Caco-2 (cell line): ENCODE measurements around the gene TUBA1A. TPM values are rescaled to one million over a fixed set of nuclear protein-coding genes. Genes with fewer than 3 reads are reported as not detected.

Source experiments
- BruUV-seq: library from RNA; stranded (reverse); fragments of 400-500 nt; replicated peaks from 2 replicates; lab custom pipeline; 2021; lab: Mats Ljungman, UMichigan
- CTCF ChIA-PET: fragments of 300-600 bp; sonication (Branson Sonifier 250); formaldehyde crosslinking; loops from one replicate; lab custom pipeline; 2022; ENCODE audit warnings: antibody characterized with exemption; lab: Charles Lee
- POLR2A ChIA-PET: fragments of 300-600 bp; sonication (Branson Sonifier 250); formaldehyde crosslinking; loops from one replicate; lab custom pipeline; 2022; ENCODE audit warnings: antibody characterized with exemption; lab: Charles Lee
- DNase-seq, 2 experiments: peaks; one replicate each; pipeline versions ENCODE4 v3.0.0 to v3.0.0-alpha.2; 2020 to 2022
- H3K27me3 ChIP-seq: replicated peaks from 2 replicates; pipeline ENCODE4 v1.6.0; 2011; ENCODE audit warnings: low read length; ENCODE audit not compliant: control insufficient read depth, insufficient read depth
- H3K36me3 ChIP-seq: 2 replicates; pipeline ENCODE4 v1.5.1; 2011; ENCODE audit warnings: low read length; ENCODE audit not compliant: control insufficient read depth, insufficient read depth
- H3K4me1 ChIP-seq: fragments of 250-450 bp; sonication (Bioruptor Pico); 2 replicates; pipeline ENCODE4 v1.5.1; 2020; ENCODE audit warnings: mild to moderate bottlenecking
- H3K4me3 ChIP-seq: 2 replicates; pipeline ENCODE4 v1.5.1; 2011; ENCODE audit warnings: low read depth, mild to moderate bottlenecking, control low read depth, low read length
- H3K9me3 ChIP-seq: fragments of 250-450 bp; sonication (Bioruptor Pico); 2 replicates; pipeline ENCODE4 v1.5.1; 2020; ENCODE audit warnings: mild to moderate bottlenecking, moderate library complexity
- H3K27ac Mint-ChIP-seq: one replicate; pipeline ENCODE4 v1.8.0; 2022; ENCODE audit warnings: mixed read lengths; ENCODE audit not compliant: unreplicated experiment
- H3K27me3 Mint-ChIP-seq: one replicate; pipeline ENCODE4 v1.8.0; 2022; ENCODE audit warnings: mixed read lengths; ENCODE audit not compliant: insufficient read depth, unreplicated experiment
- H3K36me3 Mint-ChIP-seq: one replicate; pipeline ENCODE4 v1.8.0; 2022; ENCODE audit warnings: mild to moderate bottlenecking, mixed read lengths; ENCODE audit not compliant: insufficient read depth, unreplicated experiment
- H3K4me1 Mint-ChIP-seq: one replicate; pipeline ENCODE4 v1.8.0; 2022; ENCODE audit warnings: low read depth, mixed read lengths; ENCODE audit not compliant: unreplicated experiment
- H3K4me3 Mint-ChIP-seq: one replicate; pipeline ENCODE4 v1.8.0; 2022; ENCODE audit warnings: mild to moderate bottlenecking, moderate library complexity, mixed read lengths; ENCODE audit not compliant: unreplicated experiment
- H3K9me3 Mint-ChIP-seq: one replicate; pipeline ENCODE4 v1.8.0; 2022; ENCODE audit warnings: mixed read lengths; ENCODE audit not compliant: unreplicated experiment
- intact Hi-C: fragments of 100-400 bp; cut with micrococcal nuclease; formaldehyde crosslinking; loops from one replicate; pipeline ENCODE4 v1.10.0; 2022; ENCODE audit not compliant: unreplicated experiment
- total RNA-seq: library from RNA; stranded (reverse); gene quantifications from 2 replicates; pipeline ENCODE4 v1.2.3, GENCODE V29; 2022
- TF ChIP-seq, protein P1 (sequence below), 2 experiments: fragments of 200-600 bp in 1 of 2; IDR thresholded peaks; 1 replicate in 1 of 2; 2 replicates in 1 of 2; pipeline versions ENCODE4 v1.5.1 to v1.8.0; 2011 to 2022; ENCODE audit warnings: antibody characterized with exemption in 1 of 2, control low read depth in 1 of 2, inconsistent platforms in 1 of 2, low read depth in 1 of 2, low read length in 1 of 2, mild to moderate bottlenecking in 1 of 2, moderate library complexity in 1 of 2; ENCODE audit not compliant: insufficient read depth in 1 of 2, severe bottlenecking in 1 of 2, unreplicated experiment in 1 of 2

TUBA1A gene
- total RNA-seq, 1 experiment from 2014 or later = 9.1 TPM

DNA sequence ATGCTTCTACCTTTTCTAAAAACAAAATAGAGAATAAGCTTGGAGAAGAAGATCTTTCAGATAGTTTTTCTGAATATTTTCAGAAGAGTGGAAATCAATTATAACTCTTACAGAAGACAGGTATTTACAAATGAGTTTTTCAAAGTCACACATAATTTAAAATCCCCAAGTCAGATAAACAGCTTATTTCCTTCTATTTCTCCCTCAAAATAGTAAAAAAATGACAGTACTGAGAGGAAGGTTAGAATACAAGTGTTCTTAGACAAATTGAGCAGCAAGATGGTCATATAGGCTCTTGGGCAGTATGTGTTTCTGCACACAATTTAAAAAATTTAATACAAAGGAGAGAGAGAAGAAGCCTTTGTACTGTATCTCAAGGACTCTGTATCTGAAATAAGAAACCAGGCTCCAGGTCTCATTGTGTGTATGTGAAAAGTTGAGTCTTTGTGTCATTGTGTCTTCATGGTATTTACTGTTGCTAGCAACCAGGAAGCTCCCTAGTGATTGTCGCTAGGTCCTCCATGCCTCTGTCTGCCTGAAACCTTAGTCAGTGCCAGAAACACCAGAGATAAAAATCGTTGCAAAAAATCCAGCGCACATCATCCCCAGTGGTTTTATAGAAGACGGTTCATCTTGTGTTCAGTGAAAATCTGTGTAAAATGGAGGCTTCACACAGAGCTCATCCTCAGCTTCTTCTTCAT, 12.9 kb upstream of the TUBA1A start:
- no peaks in the 10 kb centered on the region for H3K36me3 ChIP-seq
- no TSS peak for BruUV-seq
- ChIA-PET CTCF (interaction anchor here (0.6 kb wide), 1 partner anchor 33 kb away, joined by 3 read pairs; no protein-coding TSS in a partner anchor), POLR2A (no interaction called here)
- H3K27me3 ChIP-seq = no peaks in the 10 kb centered on the region
- H3K4me3 ChIP-seq = no peak overlapping the region
- no peaks in the 10 kb centered on the region for H3K9me3 ChIP-seq
- DNase-seq = peak in 1 of 2 experiments; percentile 14
- H3K27me3 Mint-ChIP-seq = peaks cover 13% of the 10 kb centered on the region
- H3K4me3 Mint-ChIP-seq = no peak overlapping the region
- H3K4me1 ChIP-seq = no peaks in the 10 kb centered on the region
- no peaks in the 10 kb centered on the region for H3K9me3 Mint-ChIP-seq
- intact Hi-C loops = no loop called here
- TF ChIP-seq, protein P1, sequence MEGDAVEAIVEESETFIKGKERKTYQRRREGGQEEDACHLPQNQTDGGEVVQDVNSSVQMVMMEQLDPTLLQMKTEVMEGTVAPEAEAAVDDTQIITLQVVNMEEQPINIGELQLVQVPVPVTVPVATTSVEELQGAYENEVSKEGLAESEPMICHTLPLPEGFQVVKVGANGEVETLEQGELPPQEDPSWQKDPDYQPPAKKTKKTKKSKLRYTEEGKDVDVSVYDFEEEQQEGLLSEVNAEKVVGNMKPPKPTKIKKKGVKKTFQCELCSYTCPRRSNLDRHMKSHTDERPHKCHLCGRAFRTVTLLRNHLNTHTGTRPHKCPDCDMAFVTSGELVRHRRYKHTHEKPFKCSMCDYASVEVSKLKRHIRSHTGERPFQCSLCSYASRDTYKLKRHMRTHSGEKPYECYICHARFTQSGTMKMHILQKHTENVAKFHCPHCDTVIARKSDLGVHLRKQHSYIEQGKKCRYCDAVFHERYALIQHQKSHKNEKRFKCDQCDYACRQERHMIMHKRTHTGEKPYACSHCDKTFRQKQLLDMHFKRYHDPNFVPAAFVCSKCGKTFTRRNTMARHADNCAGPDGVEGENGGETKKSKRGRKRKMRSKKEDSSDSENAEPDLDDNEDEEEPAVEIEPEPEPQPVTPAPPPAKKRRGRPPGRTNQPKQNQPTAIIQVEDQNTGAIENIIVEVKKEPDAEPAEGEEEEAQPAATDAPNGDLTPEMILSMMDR (IDR thresholded peaks at IDR 0.05; ENCODE audit: insufficient read depth in 1 of 2, low read depth in 1 of 2, low read length in 1 of 2, severe bottlenecking in 1 of 2, unreplicated experiment in 1 of 2) = no peak
- no peaks in the 10 kb centered on the region for H3K36me3 Mint-ChIP-seq
- H3K4me1 Mint-ChIP-seq = peaks cover 6% of the 10 kb centered on the region
- H3K27ac Mint-ChIP-seq = no peak overlapping the region

DNA sequence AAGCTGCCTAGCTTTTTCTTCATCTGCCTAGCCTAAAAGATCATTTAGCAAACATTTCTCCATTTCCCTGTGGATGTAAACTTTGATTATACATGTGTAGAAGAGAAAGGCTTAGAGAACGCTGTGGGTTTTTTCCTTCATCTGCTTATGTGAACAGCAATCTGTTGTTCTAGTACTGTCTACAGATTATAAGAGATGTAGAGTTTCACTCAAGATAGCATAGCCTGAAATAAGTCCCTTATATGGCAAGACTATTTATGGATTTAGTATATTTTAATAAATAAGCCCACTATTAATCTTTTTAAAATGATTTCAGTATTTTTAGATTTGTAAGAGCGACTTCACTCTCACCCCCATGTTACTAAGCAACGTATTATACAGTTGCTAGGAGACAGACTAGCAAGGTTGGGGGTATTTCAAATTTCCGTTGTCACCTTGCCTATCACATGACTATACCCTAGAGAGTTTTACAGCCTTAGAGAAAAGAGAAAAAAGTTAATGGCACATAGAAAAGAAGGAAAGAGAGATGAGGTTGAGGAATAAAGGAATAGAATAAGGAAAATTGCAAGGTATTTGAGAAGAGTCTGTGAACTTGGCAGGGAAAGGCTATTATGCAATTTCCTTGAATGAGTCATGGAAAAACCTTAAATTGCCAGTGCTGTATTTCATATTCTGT, 12.2 kb upstream of the TUBA1A start:
- Histone ChIP-seq H3K9me3 (no peaks in the 10 kb centered on the region), H3K4me3 (no peak overlapping the region), H3K27me3 (no peaks in the 10 kb centered on the region), H3K4me1 (no peaks in the 10 kb centered on the region), H3K36me3 (no peaks in the 10 kb centered on the region)
- CTCF ChIA-PET = interaction anchor here (0.7 kb wide), 1 partner anchor 48 kb away, joined by 5 read pairs; no protein-coding TSS in a partner anchor
- DNase-seq = no peak
- POLR2A ChIA-PET = no interaction called here
- no TSS peak for BruUV-seq
- H3K36me3 Mint-ChIP-seq = no peaks in the 10 kb centered on the region
- intact Hi-C loops = no loop called here
- peaks cover 13% of the 10 kb centered on the region for H3K27me3 Mint-ChIP-seq
- TF ChIP-seq, protein P1 (IDR thresholded peaks at IDR 0.05; ENCODE audit: insufficient read depth in 1 of 2, low read depth in 1 of 2, low read length in 1 of 2, severe bottlenecking in 1 of 2, unreplicated experiment in 1 of 2) = no peak
- H3K4me3 Mint-ChIP-seq = no peak overlapping the region
- H3K4me1 Mint-ChIP-seq = peaks cover 6% of the 10 kb centered on the region
- H3K27ac Mint-ChIP-seq = no peak overlapping the region
- H3K9me3 Mint-ChIP-seq = no peaks in the 10 kb centered on the region

DNA sequence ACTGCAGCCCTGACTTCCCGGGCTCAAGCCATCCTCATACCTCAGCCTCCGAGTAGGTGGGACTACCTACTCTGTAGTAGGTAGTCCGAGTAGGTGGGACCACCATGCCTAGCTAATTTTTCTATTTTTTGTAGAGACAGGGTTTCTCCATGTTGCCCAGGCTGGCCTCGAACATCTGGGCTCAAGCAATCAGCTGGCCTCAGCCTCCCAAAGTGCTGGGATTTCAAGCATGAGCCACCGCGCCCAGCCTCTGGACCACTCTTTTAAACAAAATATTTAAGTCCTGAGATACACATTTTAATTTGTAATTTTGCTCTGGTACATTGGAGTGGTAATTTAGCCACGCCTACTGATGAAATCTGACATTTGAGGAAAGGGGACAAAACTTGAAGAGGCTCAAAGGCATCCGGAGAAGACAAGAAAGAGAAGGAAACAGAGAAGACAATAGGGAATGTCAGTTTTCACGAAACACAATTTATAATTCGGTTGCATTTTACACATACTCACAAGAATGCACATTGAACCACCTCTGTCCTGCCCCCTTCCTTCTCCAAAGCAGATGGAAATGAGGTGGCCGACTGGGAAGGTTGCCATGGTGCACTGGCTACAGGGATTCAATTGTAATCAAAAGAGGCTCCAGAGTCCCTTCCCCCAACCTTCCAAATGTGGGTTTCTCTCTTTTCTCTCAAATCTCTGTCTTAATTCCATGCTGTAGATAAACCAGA, 9.7 kb upstream of the TUBA1A start:
- POLR2A ChIA-PET = no interaction called here
- no peak overlapping the region for H3K4me3 Mint-ChIP-seq

More for the DNA sequence above, 9.7 kb upstream of the TUBA1A start:
- Histone ChIP-seq H3K36me3 (no peaks in the 10 kb centered on the region), H3K9me3 (no peaks in the 10 kb centered on the region), H3K4me1 (no peaks in the 10 kb centered on the region), H3K27me3 (no peaks in the 10 kb centered on the region), H3K4me3 (no peak overlapping the region)
- peaks cover 6% of the 10 kb centered on the region for H3K4me1 Mint-ChIP-seq
- peak in 1 of 2 experiments; percentile 4 for DNase-seq
- H3K27ac Mint-ChIP-seq = no peak overlapping the region
- CTCF ChIA-PET = no interaction called here
- H3K36me3 Mint-ChIP-seq = no peaks in the 10 kb centered on the region
- intact Hi-C loops = no loop called here
- H3K9me3 Mint-ChIP-seq = no peaks in the 10 kb centered on the region
- BruUV-seq = no TSS peak
- H3K27me3 Mint-ChIP-seq = peaks cover 21% of the 10 kb centered on the region
- TF ChIP-seq, protein P1 (IDR thresholded peaks at IDR 0.05; ENCODE audit: insufficient read depth in 1 of 2, low read depth in 1 of 2, low read length in 1 of 2, severe bottlenecking in 1 of 2, unreplicated experiment in 1 of 2) = no peak
